Neural progenitor cell (in vitro differentiated cells): ENCODE results near the gene PMPCA.

ENCODE experiments used
- EZH2 ChIP-seq: fragments of 200-600 bp; sonication (generic); IDR thresholded peaks from 2 replicates; pipeline ENCODE4 v1.6.1; 2017; ENCODE audit warnings: antibody characterized with exemption, mild to moderate bottlenecking, moderate library complexity
- EZH2phosphoT487 ChIP-seq: fragments of 200-600 bp; sonication (generic); IDR thresholded peaks from 2 replicates; pipeline ENCODE4 v1.6.1; 2017; ENCODE audit warnings: antibody characterized with exemption
- TF ChIP-seq, protein P1 (sequence below): fragments of 200-600 bp; sonication (generic); IDR thresholded peaks from 2 replicates; pipeline ENCODE4 v1.5.1; 2017; ENCODE audit warnings: antibody characterized with exemption, mild to moderate bottlenecking

DNA sequence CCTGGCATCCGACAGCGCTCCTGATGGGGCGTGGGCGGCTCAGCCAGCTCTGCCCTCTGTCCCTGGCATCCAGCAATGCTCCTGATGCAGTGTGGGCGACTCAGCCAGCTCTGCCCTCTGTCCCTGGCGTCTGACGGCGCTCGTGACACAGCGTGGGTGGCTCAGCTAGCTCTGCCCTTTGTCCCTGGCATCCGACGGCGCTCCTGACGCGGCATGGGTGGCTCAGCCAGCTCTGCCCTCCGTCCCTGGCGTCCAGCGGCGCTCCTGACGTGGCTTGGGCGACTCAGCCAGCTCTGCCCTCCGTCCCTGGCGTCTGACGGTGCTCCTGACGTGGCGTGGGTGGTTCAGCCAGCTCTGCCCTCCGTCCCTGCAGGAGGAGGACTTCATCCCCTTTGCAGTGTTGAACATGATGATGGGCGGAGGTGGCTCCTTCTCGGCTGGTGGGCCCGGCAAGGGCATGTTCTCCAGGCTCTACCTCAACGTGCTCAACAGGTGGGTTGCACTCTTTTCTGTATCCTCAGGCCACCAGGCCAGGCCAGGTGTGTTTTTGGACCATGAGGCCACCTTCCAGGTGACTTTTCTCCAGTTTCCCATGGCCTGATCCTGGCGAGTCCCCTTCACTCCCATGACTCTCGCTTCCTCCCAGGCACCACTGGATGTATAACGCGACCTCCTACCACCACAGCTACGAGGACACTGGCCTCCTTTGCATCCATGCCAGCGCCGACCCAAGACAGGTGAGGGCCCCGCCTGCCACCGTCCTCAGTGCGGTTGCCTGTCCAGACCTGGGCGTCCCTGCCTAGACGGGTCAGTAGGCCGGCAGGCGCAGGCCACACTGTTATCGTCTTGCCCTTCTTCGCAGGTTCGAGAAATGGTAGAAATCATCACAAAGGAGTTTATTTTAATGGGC, 8.0 kb downstream of the PMPCA start:
- TF ChIP-seq, protein P1, sequence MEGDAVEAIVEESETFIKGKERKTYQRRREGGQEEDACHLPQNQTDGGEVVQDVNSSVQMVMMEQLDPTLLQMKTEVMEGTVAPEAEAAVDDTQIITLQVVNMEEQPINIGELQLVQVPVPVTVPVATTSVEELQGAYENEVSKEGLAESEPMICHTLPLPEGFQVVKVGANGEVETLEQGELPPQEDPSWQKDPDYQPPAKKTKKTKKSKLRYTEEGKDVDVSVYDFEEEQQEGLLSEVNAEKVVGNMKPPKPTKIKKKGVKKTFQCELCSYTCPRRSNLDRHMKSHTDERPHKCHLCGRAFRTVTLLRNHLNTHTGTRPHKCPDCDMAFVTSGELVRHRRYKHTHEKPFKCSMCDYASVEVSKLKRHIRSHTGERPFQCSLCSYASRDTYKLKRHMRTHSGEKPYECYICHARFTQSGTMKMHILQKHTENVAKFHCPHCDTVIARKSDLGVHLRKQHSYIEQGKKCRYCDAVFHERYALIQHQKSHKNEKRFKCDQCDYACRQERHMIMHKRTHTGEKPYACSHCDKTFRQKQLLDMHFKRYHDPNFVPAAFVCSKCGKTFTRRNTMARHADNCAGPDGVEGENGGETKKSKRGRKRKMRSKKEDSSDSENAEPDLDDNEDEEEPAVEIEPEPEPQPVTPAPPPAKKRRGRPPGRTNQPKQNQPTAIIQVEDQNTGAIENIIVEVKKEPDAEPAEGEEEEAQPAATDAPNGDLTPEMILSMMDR: no peak
- TF ChIP-seq EZH2phosphoT487 (no peak), EZH2 (no peak)
